CD4-positive, alpha-beta memory T cell (primary cell): ENCODE measurements around the gene ADD2. TPM values are rescaled to one million over a fixed set of nuclear protein-coding genes. Genes with fewer than 3 reads are reported as not detected.

Source experiments
- CTCF ChIA-PET: fragments of 350-600 bp; sonication (Branson Sonifier 250); formaldehyde crosslinking; loops from one replicate; lab custom pipeline; 2021; ENCODE audit warnings: inconsistent platforms; ENCODE audit not compliant: partially characterized antibody; lab: Charles Lee
- POLR2A ChIA-PET: fragments of 350-600 bp; sonication (Branson Sonifier 250); formaldehyde crosslinking; loops from one replicate; lab custom pipeline; 2021; ENCODE audit not compliant: partially characterized antibody; lab: Charles Lee
- DNase-seq, 5 donors: peaks; one replicate each; pipeline versions ENCODE4 v3.0.0 to v3.0.0-alpha.2; 2020 to 2022; ENCODE audit warnings: mixed read lengths in 1 of 5
- H3K27ac ChIP-seq: one replicate; pipeline ENCODE4 v1.7.0; 2013; ENCODE audit warnings: low read depth, low read length
- H3K27me3 ChIP-seq: 2 replicates; pipeline ENCODE4 v1.7.0; 2013; ENCODE audit warnings: mild to moderate bottlenecking, low read length, moderate library complexity; ENCODE audit not compliant: insufficient read depth
- H3K36me3 ChIP-seq: 2 replicates; pipeline ENCODE4 v1.7.0; 2013; ENCODE audit warnings: mild to moderate bottlenecking, low read length, moderate library complexity; ENCODE audit not compliant: insufficient read depth
- H3K4me1 ChIP-seq: 2 replicates; pipeline ENCODE4 v1.7.0; 2013; ENCODE audit warnings: mild to moderate bottlenecking, low read length, moderate library complexity; ENCODE audit not compliant: insufficient read depth
- H3K4me3 ChIP-seq, 2 donors: one replicate each; pipeline ENCODE4 v1.7.0; 2013; ENCODE audit warnings: low read length in 2 of 2, mild to moderate bottlenecking in 1 of 2
- H3K9me3 ChIP-seq, 2 donors: one replicate each; pipeline ENCODE4 v1.7.0; 2013; ENCODE audit warnings: low read length in 2 of 2, control low read depth in 1 of 2; ENCODE audit not compliant: control insufficient read depth in 1 of 2
- H3K27ac Mint-ChIP-seq, 7 donors: one replicate each; pipeline ENCODE4 v1.8.0; 2020 to 2021; ENCODE audit warnings: mixed read lengths in 7 of 7, mild to moderate bottlenecking in 6 of 7, inconsistent platforms in 3 of 7, moderate library complexity in 3 of 7
- H3K27me3 Mint-ChIP-seq, 2 donors: one replicate each; pipeline ENCODE4 v1.8.0; 2020 to 2021; ENCODE audit warnings: mixed read lengths in 2 of 2
- H3K36me3 Mint-ChIP-seq, 2 donors: one replicate each; pipeline ENCODE4 v1.8.0; 2020 to 2021; ENCODE audit warnings: mixed read lengths in 2 of 2, inconsistent platforms in 1 of 2, mild to moderate bottlenecking in 1 of 2
- H3K4me1 Mint-ChIP-seq, 4 donors: one replicate each; pipeline ENCODE4 v1.8.0; 2020 to 2021; ENCODE audit warnings: mixed read lengths in 4 of 4, mild to moderate bottlenecking in 1 of 4
- H3K4me3 Mint-ChIP-seq, 8 donors: one replicate each; pipeline ENCODE4 v1.8.0; 2020 to 2021; ENCODE audit warnings: mixed read lengths in 8 of 8, mild to moderate bottlenecking in 7 of 8, moderate library complexity in 6 of 8, inconsistent platforms in 3 of 8
- H3K9me3 Mint-ChIP-seq, 8 donors: one replicate each; pipeline ENCODE4 v1.8.0; 2020 to 2021; ENCODE audit warnings: mixed read lengths in 8 of 8, mild to moderate bottlenecking in 5 of 8, inconsistent platforms in 3 of 8, moderate library complexity in 1 of 8
- intact Hi-C: fragments of 100-400 bp; cut with micrococcal nuclease; formaldehyde crosslinking; loops from one replicate; pipeline ENCODE4 v1.15.1; 2023
- polyA plus RNA-seq, 2 donors: library from polyadenylated mRNA; unstranded; fragments of 300-500 nt; fragmentation: Illumina TruSeq; gene quantifications; one replicate each; pipeline ENCODE4 v1.2.3, GENCODE V29; 2021
- total RNA-seq, 2 experiments: library from RNA; stranded (reverse); gene quantifications; one replicate each; pipeline ENCODE4 v1.2.3, GENCODE V29; 2021

The ADD2 gene
- total and polyA plus RNA-seq, 4 experiments from 2014 or later, result 0.41 to 1.1 (median 0.94) TPM; not detected in 1

- Mint-ChIP-seq H3K4me1 (no peaks in the 10 kb centered on the region), H3K9me3 (peaks cover 0 to 10% (median 3%) of the 10 kb centered on the region in 8 donors), H3K27me3 (peaks cover 5 to 6% of the 10 kb centered on the region in 2 donors), H3K27ac (no peak overlapping the region), H3K4me3 (no peak overlapping the region), H3K36me3 (no peaks in the 10 kb centered on the region)
- no peaks in the 10 kb centered on the region for H3K27me3 ChIP-seq
- ChIA-PET CTCF (interaction anchor here (0.7 to 5.9 kb wide), 5 partner anchors 28 to 346 kb away, joined by 3 to 59 read pairs (median 32); partner anchors contain the start of gene FAM136A), POLR2A (no interaction called here)
- no peak overlapping the region for H3K27ac ChIP-seq
- no peaks in the 10 kb centered on the region for H3K36me3 ChIP-seq
- H3K4me1 ChIP-seq, result no peaks in the 10 kb centered on the region
- no peak for DNase-seq
- intact Hi-C loops, result loop anchor here (1.0 to 10.0 kb wide), 5 partner anchors 32 to 345 kb away; partner anchors contain the start of gene TGFA
- no peaks in the 10 kb centered on the region for H3K9me3 ChIP-seq
- H3K4me3 ChIP-seq, result no peak overlapping the region
Observed at GRCh38 chr2:70648961-70649360, 119.0 kb downstream of the ADD2 start.

GRCh38 chr2:70647873-70648481 lies 120.0 kb downstream of the ADD2 start:
- DNase-seq, result peak; percentile 54 to 68 (median 63)
- H3K27ac ChIP-seq, result no peak overlapping the region
- no peaks in the 10 kb centered on the region for H3K27me3 ChIP-seq
- no peaks in the 10 kb centered on the region for H3K9me3 ChIP-seq
- ChIA-PET POLR2A (no interaction called here), CTCF (interaction anchor here (0.9 to 5.9 kb wide), 14 partner anchors 8 to 345 kb away, joined by 3 to 59 read pairs (median 4); partner anchors contain the start of gene FAM136A)
- intact Hi-C loops, result loop anchor here (1.0 to 10.0 kb wide), 5 partner anchors 31 to 344 kb away; partner anchors contain the start of gene TGFA
- H3K4me3 ChIP-seq, result no peak overlapping the region
- peaks cover 0 to 10% (median 3%) of the 10 kb centered on the region in 8 donors for H3K9me3 Mint-ChIP-seq
- H3K27me3 Mint-ChIP-seq, result peaks cover 0 to 4% of the 10 kb centered on the region in 2 donors
- H3K4me3 Mint-ChIP-seq, result no peak overlapping the region
- H3K36me3 ChIP-seq, result no peaks in the 10 kb centered on the region
- no peaks in the 10 kb centered on the region for H3K4me1 Mint-ChIP-seq
- no peaks in the 10 kb centered on the region for H3K4me1 ChIP-seq
- H3K27ac Mint-ChIP-seq, result no peak overlapping the region
- no peaks in the 10 kb centered on the region for H3K36me3 Mint-ChIP-seq

- intact Hi-C loops, result loop anchor here (10.0 kb wide), 1 partner anchor 152 kb away; no protein-coding TSS in a partner anchor
- no peak for DNase-seq
- Histone ChIP-seq H3K4me1 (no peaks in the 10 kb centered on the region), H3K9me3 (no peaks in the 10 kb centered on the region), H3K27ac (no peak overlapping the region), H3K27me3 (no peaks in the 10 kb centered on the region), H3K4me3 (no peak overlapping the region), H3K36me3 (no peaks in the 10 kb centered on the region)
- Mint-ChIP-seq H3K27ac (no peak overlapping the region), H3K27me3 (peaks cover 0 to 2% of the 10 kb centered on the region in 2 donors), H3K36me3 (no peaks in the 10 kb centered on the region), H3K4me3 (no peak overlapping the region), H3K9me3 (peaks cover 0 to 3% (median 0%) of the 10 kb centered on the region in 8 donors), H3K4me1 (peaks cover 0 to 6% (median 0%) of the 10 kb centered on the region in 4 donors)
- ChIA-PET POLR2A (no interaction called here), CTCF (interaction anchor here (0.6 to 5.9 kb wide), 14 partner anchors 10 to 1328 kb away, joined by 3 to 59 read pairs (median 6); partner anchors contain the start of gene FAM136A)
Observed at GRCh38 chr2:70646420-70646818, 121.6 kb downstream of the ADD2 start.

- peak overlapping the region in 1 of 7 donors; percentile 31 for H3K27ac Mint-ChIP-seq
- peaks cover 1% of the 10 kb centered on the region for H3K4me1 ChIP-seq
- no peaks in the 10 kb centered on the region for H3K9me3 ChIP-seq
- no peak overlapping the region for H3K27ac ChIP-seq
- no peak overlapping the region for H3K4me3 ChIP-seq
- no peak overlapping the region for H3K4me3 Mint-ChIP-seq
- no peaks in the 10 kb centered on the region for H3K36me3 Mint-ChIP-seq
- H3K27me3 Mint-ChIP-seq, result peaks cover 0 to 2% of the 10 kb centered on the region in 2 donors
- intact Hi-C loops, result loop anchor here (10.0 kb wide), 1 partner anchor 151 kb away; no protein-coding TSS in a partner anchor
- H3K9me3 Mint-ChIP-seq, result peaks cover 0 to under 1% (median 0%) of the 10 kb centered on the region in 8 donors
- no peak for DNase-seq
- H3K27me3 ChIP-seq, result no peaks in the 10 kb centered on the region
- CTCF ChIA-PET, result interaction anchor here (0.6 to 5.9 kb wide), 12 partner anchors 10 to 577 kb away, joined by 3 to 54 read pairs (median 6); partner anchors contain the start of gene FAM136A
- POLR2A ChIA-PET, result no interaction called here
- no peaks in the 10 kb centered on the region for H3K36me3 ChIP-seq
- H3K4me1 Mint-ChIP-seq, result peaks cover 2 to 11% (median 4%) of the 10 kb centered on the region in 4 donors
Observed at GRCh38 chr2:70645733-70646419, 122.1 kb downstream of the ADD2 start.

GRCh38 chr2:70643715-70644114 lies 124.3 kb downstream of the ADD2 start:
- H3K27me3 Mint-ChIP-seq, result no peaks in the 10 kb centered on the region
- no peaks in the 10 kb centered on the region for H3K36me3 Mint-ChIP-seq
- Histone ChIP-seq H3K27ac (no peak overlapping the region), H3K36me3 (no peaks in the 10 kb centered on the region), H3K4me3 (no peak overlapping the region), H3K9me3 (no peaks in the 10 kb centered on the region), H3K27me3 (no peaks in the 10 kb centered on the region), H3K4me1 (peaks cover 23% of the 10 kb centered on the region)
- peaks cover 0 to under 1% (median 0%) of the 10 kb centered on the region in 8 donors for H3K9me3 Mint-ChIP-seq
- peaks cover 12 to 24% (median 17%) of the 10 kb centered on the region in 4 donors for H3K4me1 Mint-ChIP-seq
- no peak overlapping the region for H3K4me3 Mint-ChIP-seq
- peak in 2 of 5 donors; percentile 10 to 34 for DNase-seq
- ChIA-PET CTCF (interaction anchor here (1.0 to 5.9 kb wide), 8 partner anchors 11 to 729 kb away, joined by 3 to 54 read pairs (median 10); partner anchors contain the start of genes FAM136A, MXD1 and TGFA), POLR2A (no interaction called here)
- H3K27ac Mint-ChIP-seq, result no peak overlapping the region
- intact Hi-C loops, result loop anchor here (1.0 to 10.0 kb wide), 2 partner anchors 89 to 149 kb away; no protein-coding TSS in a partner anchor

GRCh38 chr2:70641263-70641784 lies 126.7 kb downstream of the ADD2 start:
- Histone ChIP-seq H3K27ac (no peak overlapping the region), H3K4me1 (peaks cover 29% of the 10 kb centered on the region), H3K9me3 (no peaks in the 10 kb centered on the region), H3K27me3 (no peaks in the 10 kb centered on the region), H3K36me3 (no peaks in the 10 kb centered on the region), H3K4me3 (no peak overlapping the region)
- ChIA-PET CTCF (no interaction called here), POLR2A (no interaction called here)
- Mint-ChIP-seq H3K27ac (peak overlapping the region in 3 of 7 donors; percentile 32 to 61 (median 57)), H3K9me3 (peaks cover 0 to 5% (median 0%) of the 10 kb centered on the region in 8 donors), H3K4me1 (peaks cover 18 to 32% (median 25%) of the 10 kb centered on the region in 4 donors), H3K27me3 (no peaks in the 10 kb centered on the region), H3K36me3 (no peaks in the 10 kb centered on the region), H3K4me3 (peak overlapping the region in 2 of 8 donors; percentile 39 to 47)
- intact Hi-C loops, result loop anchor here (10.0 kb wide), 1 partner anchor 147 kb away; no protein-coding TSS in a partner anchor
- no peak for DNase-seq
